D721Med (cell line): ENCODE data around the gene WASF2.

Source experiments
- DNase-seq: peaks from one replicate; pipeline ENCODE4 v3.0.0; 2011; ENCODE audit warnings: low spot score; ENCODE audit not compliant: insufficient read length
- FAIRE-seq: peaks from 2 replicates; lab custom pipeline; 2011; peaks lifted over from hg19 to GRCh38; lab: Jason Lieb, UNC
- TF ChIP-seq, protein P1 (sequence below): IDR thresholded peaks from 2 replicates; pipeline ENCODE4 v1.5.1; 2012; ENCODE audit warnings: mild to moderate bottlenecking, control low read depth; ENCODE audit not compliant: insufficient read depth; ENCODE audit errors: missing control alignments

WASF2 gene

DNA sequence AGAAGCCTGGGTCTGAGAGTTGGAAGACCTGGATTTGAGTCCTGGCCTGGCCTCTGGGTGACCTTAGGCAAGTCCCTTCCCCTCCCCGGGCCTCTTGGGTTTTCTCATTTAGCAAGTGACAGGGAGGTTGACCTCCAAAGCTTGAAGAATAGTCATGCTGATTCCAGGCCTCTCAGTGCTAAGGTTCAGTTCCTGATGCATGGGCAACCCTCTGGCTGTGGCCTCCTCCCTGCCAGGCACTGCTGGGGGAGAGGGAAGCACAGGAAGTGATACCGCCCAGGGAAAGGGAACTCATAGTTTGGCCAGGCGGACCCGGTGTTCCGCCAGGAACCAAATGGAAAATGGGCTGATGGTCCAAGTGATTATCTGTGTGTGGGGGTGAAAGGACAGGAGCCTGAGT is 23.6 kb upstream of the WASF2 start:
- TF ChIP-seq, protein P1, sequence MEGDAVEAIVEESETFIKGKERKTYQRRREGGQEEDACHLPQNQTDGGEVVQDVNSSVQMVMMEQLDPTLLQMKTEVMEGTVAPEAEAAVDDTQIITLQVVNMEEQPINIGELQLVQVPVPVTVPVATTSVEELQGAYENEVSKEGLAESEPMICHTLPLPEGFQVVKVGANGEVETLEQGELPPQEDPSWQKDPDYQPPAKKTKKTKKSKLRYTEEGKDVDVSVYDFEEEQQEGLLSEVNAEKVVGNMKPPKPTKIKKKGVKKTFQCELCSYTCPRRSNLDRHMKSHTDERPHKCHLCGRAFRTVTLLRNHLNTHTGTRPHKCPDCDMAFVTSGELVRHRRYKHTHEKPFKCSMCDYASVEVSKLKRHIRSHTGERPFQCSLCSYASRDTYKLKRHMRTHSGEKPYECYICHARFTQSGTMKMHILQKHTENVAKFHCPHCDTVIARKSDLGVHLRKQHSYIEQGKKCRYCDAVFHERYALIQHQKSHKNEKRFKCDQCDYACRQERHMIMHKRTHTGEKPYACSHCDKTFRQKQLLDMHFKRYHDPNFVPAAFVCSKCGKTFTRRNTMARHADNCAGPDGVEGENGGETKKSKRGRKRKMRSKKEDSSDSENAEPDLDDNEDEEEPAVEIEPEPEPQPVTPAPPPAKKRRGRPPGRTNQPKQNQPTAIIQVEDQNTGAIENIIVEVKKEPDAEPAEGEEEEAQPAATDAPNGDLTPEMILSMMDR = no peak
- no peak for FAIRE-seq
- no peak for DNase-seq

DNA sequence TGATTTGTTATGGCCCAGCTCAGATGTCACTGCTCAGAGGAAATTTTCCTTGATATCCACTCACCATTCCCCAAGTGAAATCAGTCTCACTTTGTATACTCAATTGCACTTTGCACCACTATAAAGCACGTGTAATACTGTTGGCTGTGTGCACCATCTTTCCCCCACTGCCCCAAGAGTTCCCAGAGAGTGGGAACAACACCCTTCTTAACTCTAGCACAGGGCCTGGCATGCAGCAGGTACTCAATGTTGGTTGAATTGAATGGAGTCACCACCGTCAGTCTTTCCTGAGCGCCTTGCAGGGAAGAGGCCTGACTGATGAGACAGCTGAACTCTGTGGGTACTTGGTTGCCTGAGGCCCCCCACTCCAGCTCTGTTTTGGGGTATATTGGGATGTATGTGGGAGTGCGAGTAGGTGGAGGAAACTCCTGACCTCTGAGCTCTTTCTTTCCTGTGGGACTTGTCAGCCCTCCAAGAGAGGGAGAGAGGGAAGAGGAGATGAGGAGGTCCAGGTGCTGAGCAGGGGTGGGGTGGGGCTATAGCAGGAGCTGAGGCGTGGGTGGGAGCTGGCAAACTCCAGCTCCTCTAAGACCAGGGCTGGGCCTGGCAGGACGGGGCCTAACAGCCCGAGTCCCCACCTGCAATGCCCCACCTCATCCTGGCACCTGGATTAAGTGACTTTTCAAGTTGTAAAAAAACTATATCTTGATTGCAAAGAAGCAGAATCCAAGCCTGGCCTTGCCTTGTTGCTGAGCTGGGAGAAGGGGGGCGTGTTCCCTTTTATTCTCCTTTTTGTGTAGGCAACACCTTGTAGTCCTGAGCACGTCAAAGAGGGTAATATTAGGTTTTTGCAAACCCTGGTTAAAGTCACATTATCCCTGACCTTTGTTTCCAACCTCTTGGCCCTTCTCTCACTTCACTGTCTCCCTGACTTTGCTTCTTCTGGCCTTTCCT is 19.4 kb upstream of the WASF2 start:
- TF ChIP-seq, protein P1 = no peak
- peak; percentile 12 for DNase-seq

DNA sequence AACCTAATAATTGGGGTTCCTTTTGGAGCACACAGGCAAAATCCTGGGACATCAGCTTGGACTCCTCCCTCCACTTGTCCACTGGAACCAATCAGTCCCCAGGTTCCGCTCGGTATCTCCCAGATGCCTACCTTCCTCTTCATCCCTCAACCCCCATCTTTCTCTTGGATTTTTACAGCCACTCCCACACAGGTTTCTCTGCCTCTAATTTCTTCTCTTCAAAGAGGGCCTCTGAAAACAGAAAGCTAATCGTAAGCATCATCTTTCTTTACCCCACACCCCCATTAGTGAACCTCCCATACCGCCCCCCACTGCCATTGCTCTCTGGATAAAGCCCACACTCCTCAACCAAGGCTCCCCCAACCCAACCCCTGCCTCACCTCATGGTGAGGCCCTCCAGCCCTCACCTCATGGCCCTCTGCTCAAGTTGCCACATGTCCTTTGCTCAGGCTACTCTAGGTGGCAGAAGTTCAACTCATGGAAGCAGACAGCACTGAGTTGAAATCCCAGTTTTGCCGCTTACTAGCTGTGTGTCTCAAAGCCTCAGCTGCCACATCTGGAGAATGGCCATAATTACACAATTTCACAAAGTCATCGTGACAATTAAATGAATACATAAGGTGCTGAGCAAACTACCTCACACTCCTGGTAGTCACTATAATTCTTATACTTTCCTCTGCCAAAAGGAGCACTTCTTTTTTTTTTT is 18.1 kb upstream of the WASF2 start:
- DNase-seq = peak; percentile 3
- FAIRE-seq = no peak
- TF ChIP-seq, protein P1 = no peak

More for the DNA sequence above, 19.4 kb upstream of the WASF2 start:
- no peak for FAIRE-seq

DNA sequence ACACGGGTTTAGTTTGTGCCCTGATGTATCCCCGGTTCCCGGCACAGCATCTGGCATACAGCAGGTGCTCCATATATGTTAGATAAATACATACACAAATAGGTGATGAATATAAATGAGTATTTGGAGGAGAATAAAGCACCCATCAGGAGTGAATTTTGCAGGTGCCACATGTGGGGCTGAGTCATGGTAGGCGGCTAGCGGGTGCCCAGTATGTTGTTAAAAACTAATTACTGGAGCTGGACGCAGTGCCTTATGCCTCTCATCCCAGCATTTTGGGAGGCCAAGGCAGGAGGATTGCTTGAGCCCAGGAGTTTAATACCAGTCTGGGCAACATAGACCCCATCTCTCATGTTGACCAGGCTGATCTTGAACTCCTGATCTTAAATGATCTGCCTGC is 16.7 kb upstream of the WASF2 start:
- TF ChIP-seq, protein P1 = no peak
- FAIRE-seq = no peak

DNA sequence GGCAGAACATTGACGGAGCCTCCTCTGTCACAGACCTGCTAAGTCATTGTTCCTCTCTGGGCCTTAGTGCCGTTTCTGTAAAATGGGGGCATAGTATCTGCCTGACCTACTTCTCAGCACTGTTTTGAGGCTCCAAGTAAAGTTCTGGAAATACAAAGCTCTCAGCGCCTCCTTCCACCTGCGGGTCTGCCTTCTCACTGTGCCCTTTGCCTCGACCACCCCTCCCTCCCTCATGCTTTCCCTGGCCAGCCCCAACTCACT is 15.4 kb upstream of the WASF2 start:
- no peak for FAIRE-seq
- TF ChIP-seq, protein P1 = no peak
- no peak for DNase-seq

More for the DNA sequence above, 16.7 kb upstream of the WASF2 start:
- DNase-seq = no peak

DNA sequence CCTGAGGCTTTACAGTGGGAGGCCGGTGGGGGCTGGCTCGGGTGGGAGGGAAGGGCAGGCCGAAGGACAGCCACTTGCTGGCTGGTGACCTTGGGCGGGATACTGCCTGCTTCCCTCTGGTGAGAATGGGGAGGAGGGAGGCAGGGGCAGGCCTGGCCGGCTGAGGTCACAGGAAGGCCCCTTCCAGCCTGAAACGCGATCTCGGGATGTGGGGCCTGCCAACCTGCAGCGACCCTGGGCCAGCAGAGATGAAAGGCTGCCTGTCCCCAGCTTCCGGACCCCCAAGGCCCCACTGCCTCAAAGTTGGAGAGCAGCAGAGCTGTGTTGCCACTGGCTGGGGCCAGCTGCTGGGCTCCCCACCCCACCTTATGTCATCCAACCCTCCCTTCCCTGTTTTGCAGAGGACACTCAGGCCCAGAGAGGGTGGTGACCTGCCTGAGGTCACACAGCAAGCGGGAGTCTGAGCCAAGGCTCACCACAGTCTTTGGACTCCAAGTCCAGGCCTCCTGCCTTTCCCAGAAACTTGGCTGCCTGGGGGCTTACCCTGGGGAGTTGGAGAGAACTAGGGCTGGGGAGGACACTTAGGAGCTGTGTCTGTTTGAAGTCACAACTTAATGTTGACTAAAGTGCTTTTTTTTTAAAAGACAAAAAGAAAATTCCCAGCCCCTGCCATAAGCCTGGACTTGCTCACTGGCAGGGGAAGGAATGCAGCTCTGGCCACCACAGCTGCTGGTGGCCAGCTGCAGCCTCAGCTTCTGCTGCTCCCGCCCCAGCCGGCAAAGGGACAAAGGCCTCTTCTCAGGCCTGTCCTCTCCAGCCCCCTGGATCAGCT is 14.8 kb upstream of the WASF2 start:
- TF ChIP-seq, protein P1 = no peak
- DNase-seq (peak; percentile 16), FAIRE-seq (no peak)
